H1 (cell line): Measurements from ENCODE around the gene SMIM24. TPM values are rescaled to one million over a fixed set of nuclear protein-coding genes. Genes with fewer than 3 reads are reported as not detected.

Source experiments
- CHD7 ChIP-seq: fragments of 300-600 bp; sonication (generic); IDR thresholded peaks from 2 replicates; pipeline ENCODE4 v1.7.1; 2012; ENCODE audit warnings: low read length, moderate library complexity, mild to moderate bottlenecking, inconsistent platforms; ENCODE audit not compliant: insufficient replicate concordance
- JUND ChIP-seq: IDR thresholded peaks from 2 replicates; pipeline ENCODE4 v1.6.1; 2011; ENCODE audit warnings: mild to moderate bottlenecking, improper control_type of control experiment, low read length
- KDM4A ChIP-seq: IDR thresholded peaks from one replicate; pipeline ENCODE4 v1.7.1; 2012; ENCODE audit warnings: low read depth, mild to moderate bottlenecking, moderate library complexity, low read length, inconsistent platforms; ENCODE audit not compliant: severe bottlenecking
- KDM5A ChIP-seq: fragments of 200-600 bp; IDR thresholded peaks from 2 replicates; pipeline ENCODE4 v1.7.1; 2012; ENCODE audit warnings: mild to moderate bottlenecking, low read length, inconsistent platforms, mixed read lengths
- RFX5 ChIP-seq: IDR thresholded peaks from 2 replicates; pipeline ENCODE4 v1.6.1; 2011; ENCODE audit warnings: low read depth, low read length, improper control_type of control experiment, borderline replicate concordance
- RXRA ChIP-seq: IDR thresholded peaks from 2 replicates; pipeline ENCODE4 v1.6.1; 2011; ENCODE audit warnings: low read depth, mild to moderate bottlenecking, low read length, moderate library complexity; ENCODE audit not compliant: insufficient read depth
- SAP30 ChIP-seq: fragments of 300-600 bp; sonication (generic); IDR thresholded peaks from 2 replicates; pipeline ENCODE4 v1.7.1; 2012; ENCODE audit warnings: low read length, moderate library complexity, mild to moderate bottlenecking, inconsistent platforms; ENCODE audit not compliant: insufficient read depth, insufficient replicate concordance
- SIN3A ChIP-seq, 2 experiments: IDR thresholded peaks in 1 of 2; conservative IDR thresholded peaks in 1 of 2; 2 replicates each; pipeline ENCODE4 v1.6.1; 2011 to 2012; ENCODE audit warnings: low read length in 2 of 2, improper control_type of control experiment in 1 of 2, low read depth in 1 of 2, mild to moderate bottlenecking in 1 of 2
- TAF7 ChIP-seq: optimal IDR thresholded peaks from 2 replicates; pipeline ENCODE3; 2011; ENCODE audit warnings: low read depth, mild to moderate bottlenecking, inconsistent platforms, low read length, moderate library complexity, borderline replicate concordance
- TEAD4 ChIP-seq: IDR thresholded peaks from 2 replicates; pipeline ENCODE4 v1.6.1; 2012; ENCODE audit warnings: low read depth, low read length, inconsistent platforms, mixed read lengths
- polyA plus RNA-seq, 7 experiments: library from polyadenylated mRNA; depleted of rRNA in 3 of 7; stranded (reverse) in 5 of 7; unstranded in 2 of 7; fragments of >200 nt in 5 of 7; fragments of 200-250 nt in 2 of 7; gene quantifications; 1 replicate in 5 of 7; 2 replicates in 1 of 7; 4 replicates in 1 of 7; pipeline versions ENCODE4 v1.2.1 to v1.2.3, GENCODE V29; 2011 to 2013; ENCODE audit warnings: missing spikeins in 2 of 7, mixed read lengths in 2 of 7
- total RNA-seq: library from RNA; stranded (reverse); fragmentation: NEBNext Ultra II Directional; extraction: Animal tissue kit (Norgen Biotek cat#: 25700); gene quantifications from 2 replicates; pipeline ENCODE4 v1.2.1, GENCODE V29; 2021

Gene SMIM24
- total and polyA plus RNA-seq, 2 of the 8 experiments (the other 6 are each of a cell fraction or from before 2014, with no cell fraction given) = 3.8 to 4.5 TPM

GRCh38 chr19:3507371-3508120 is 27.2 kb upstream of the SMIM24 start (continued):
- TF ChIP-seq CHD7 (no peak), JUND (no peak), SIN3A (conservative IDR thresholded peaks at IDR 0.05 in 1 of 2, IDR thresholded peaks at IDR 0.05 in 1 of 2; ENCODE audit: low read depth in 1 of 2, low read length in 2 of 2) (0 out of 4 replicates have a peak, but pooled peaks of 1 of the 2 experiments have one; percentile 28), TEAD4 (no peak), KDM4A (peak; percentile 0), RXRA (no peak), RFX5 (no peak), KDM5A (no peak), TAF7 (no peak), SAP30 (peak; percentile 25)
